GM12872 (cell line): ENCODE data around the gene DCLK2.

ENCODE experiments used
- CTCF ChIP-seq: IDR thresholded peaks from 3 replicates; pipeline ENCODE4 v1.5.1; 2011; ENCODE audit warnings: low read depth, mild to moderate bottlenecking, low read length, moderate library complexity; ENCODE audit not compliant: insufficient read depth

The DCLK2 gene

GRCh38 chr4:150070464-150071170 lies 7.6 kb upstream of the DCLK2 start:
- no peak for TF ChIP-seq CTCF

GRCh38 chr4:150072471-150072870 lies 5.8 kb upstream of the DCLK2 start:
- no peak for TF ChIP-seq CTCF

GRCh38 chr4:150072906-150073714 lies 5.1 kb upstream of the DCLK2 start:
- TF ChIP-seq CTCF, result no peak

- no peak for TF ChIP-seq CTCF
Measured at GRCh38 chr4:150074064-150074463, 4.2 kb upstream of the DCLK2 start.

GRCh38 chr4:150078579-150079080 lies 385 bp downstream of the DCLK2 start:
- no peak for TF ChIP-seq CTCF

GRCh38 chr4:150079081-150079581 lies 886 bp downstream of the DCLK2 start:
- TF ChIP-seq CTCF, result no peak

- no peak for TF ChIP-seq CTCF
Measured at GRCh38 chr4:150080337-150080736, 2.1 kb downstream of the DCLK2 start.
